Cardiac muscle cell (in vitro differentiated cells and primary cell): Measurements from ENCODE around the gene AGXT. TPM values are rescaled to one million over a fixed set of nuclear protein-coding genes. Genes with fewer than 3 reads are reported as not detected.

Experiments
- DNase-seq, 2 donors: peaks; one replicate each; pipeline versions ENCODE4 v3.0.0 to v3.0.0-alpha.2; 2010 to 2017; ENCODE audit warnings: low read depth in 1 of 2, low spot score in 1 of 2
- H3K27ac ChIP-seq: fragments of 200-600 bp; sonication (generic); 2 replicates; pipeline ENCODE4 v1.5.1; 2016
- H3K27me3 ChIP-seq: fragments of 200-600 bp; sonication (generic); 2 replicates; pipeline ENCODE4 v1.6.0; 2016; ENCODE audit warnings: control low read depth
- H3K36me3 ChIP-seq: fragments of 200-600 bp; sonication (generic); 2 replicates; pipeline ENCODE4 v1.5.1; 2016; ENCODE audit warnings: control low read depth
- H3K4me1 ChIP-seq: fragments of 200-600 bp; sonication (generic); 2 replicates; pipeline ENCODE4 v1.8.1; 2017; ENCODE audit warnings: low read depth, mild to moderate bottlenecking, mixed run types
- H3K4me3 ChIP-seq: fragments of 200-600 bp; sonication (generic); 2 replicates; pipeline ENCODE4 v1.5.1; 2016; ENCODE audit warnings: mild to moderate bottlenecking
- H3K9me3 ChIP-seq: fragments of 200-600 bp; sonication (generic); 2 replicates; pipeline ENCODE4 v1.5.1; 2017; ENCODE audit warnings: low read depth, mild to moderate bottlenecking, control low read depth
- CTCF ChIP-seq: IDR thresholded peaks from 2 replicates; pipeline ENCODE4 v1.5.1; 2012; ENCODE audit warnings: low read depth, mild to moderate bottlenecking, low read length
- polyA plus RNA-seq: library from polyadenylated mRNA; unstranded; fragments of >200 nt; fragmentation: Nextera tagmentation; extraction: Ambion mirVana; gene quantifications from 2 replicates; pipeline ENCODE4 v1.2.1, GENCODE V29; 2016
- total RNA-seq: library from RNA; depleted of rRNA; stranded (reverse); fragments of >200 nt; gene quantifications from 2 replicates; pipeline ENCODE4 v1.2.3, GENCODE V29; 2016

Gene AGXT
- total and polyA plus RNA-seq, 2 experiments from 2014 or later = 0.06 to 0.75 TPM

DNA sequence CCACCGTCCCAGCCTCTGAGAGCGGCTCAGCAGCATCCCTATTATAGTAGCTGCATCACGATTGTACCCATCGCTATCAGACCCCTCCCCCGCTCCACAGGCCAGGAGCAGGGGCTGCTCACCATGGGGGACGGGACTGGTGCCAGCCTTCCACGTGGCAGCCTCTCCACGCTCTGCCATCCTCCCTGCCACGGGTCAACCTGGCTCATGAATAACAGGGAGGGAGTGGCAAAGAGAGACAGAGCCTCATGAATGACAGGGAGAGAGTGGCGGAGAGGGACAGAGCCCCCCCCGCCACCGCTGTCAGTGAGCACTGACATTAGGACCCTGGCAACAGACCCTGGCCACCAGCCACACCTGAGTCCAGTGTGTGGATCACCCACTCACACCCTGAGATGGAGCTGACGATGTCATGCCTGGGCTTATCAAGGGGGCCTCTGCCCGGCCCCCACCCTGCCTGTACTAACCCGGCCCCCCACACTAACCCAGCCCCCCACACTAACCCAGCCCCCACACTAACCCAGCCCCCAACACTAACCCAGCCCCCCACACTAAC is 54.4 kb downstream of the AGXT start:
- DNase-seq = no peak
- Histone ChIP-seq H3K27me3 (no peaks in the 10 kb centered on the region), H3K27ac (no peak overlapping the region), H3K4me3 (no peak overlapping the region), H3K36me3 (no peaks in the 10 kb centered on the region), H3K9me3 (no peaks in the 10 kb centered on the region), H3K4me1 (no peaks in the 10 kb centered on the region)
- no peak for TF ChIP-seq CTCF

DNA sequence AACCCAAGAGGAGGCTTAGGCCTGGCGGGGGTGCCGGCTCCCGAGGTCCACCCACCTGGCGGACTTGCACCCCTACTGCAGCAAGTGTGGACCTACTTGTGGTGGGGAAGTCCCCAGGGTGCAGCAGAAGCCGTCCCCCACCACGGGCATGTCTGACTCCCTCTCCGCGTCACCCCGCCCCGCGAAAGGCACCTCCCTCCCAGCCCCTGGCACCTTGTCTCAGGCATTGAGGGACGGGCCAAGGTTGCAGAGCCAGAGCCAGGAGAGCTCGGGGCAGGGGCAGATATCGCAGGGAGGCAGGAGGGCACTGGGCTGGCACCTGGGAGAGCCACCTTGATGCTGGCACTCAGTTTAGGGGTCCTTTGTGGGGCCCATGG is 56.6 kb downstream of the AGXT start:
- Histone ChIP-seq H3K27me3 (no peaks in the 10 kb centered on the region), H3K36me3 (no peaks in the 10 kb centered on the region), H3K4me1 (no peaks in the 10 kb centered on the region), H3K27ac (no peak overlapping the region), H3K9me3 (no peaks in the 10 kb centered on the region), H3K4me3 (no peak overlapping the region)
- no peak for DNase-seq
- TF ChIP-seq CTCF = no peak

DNA sequence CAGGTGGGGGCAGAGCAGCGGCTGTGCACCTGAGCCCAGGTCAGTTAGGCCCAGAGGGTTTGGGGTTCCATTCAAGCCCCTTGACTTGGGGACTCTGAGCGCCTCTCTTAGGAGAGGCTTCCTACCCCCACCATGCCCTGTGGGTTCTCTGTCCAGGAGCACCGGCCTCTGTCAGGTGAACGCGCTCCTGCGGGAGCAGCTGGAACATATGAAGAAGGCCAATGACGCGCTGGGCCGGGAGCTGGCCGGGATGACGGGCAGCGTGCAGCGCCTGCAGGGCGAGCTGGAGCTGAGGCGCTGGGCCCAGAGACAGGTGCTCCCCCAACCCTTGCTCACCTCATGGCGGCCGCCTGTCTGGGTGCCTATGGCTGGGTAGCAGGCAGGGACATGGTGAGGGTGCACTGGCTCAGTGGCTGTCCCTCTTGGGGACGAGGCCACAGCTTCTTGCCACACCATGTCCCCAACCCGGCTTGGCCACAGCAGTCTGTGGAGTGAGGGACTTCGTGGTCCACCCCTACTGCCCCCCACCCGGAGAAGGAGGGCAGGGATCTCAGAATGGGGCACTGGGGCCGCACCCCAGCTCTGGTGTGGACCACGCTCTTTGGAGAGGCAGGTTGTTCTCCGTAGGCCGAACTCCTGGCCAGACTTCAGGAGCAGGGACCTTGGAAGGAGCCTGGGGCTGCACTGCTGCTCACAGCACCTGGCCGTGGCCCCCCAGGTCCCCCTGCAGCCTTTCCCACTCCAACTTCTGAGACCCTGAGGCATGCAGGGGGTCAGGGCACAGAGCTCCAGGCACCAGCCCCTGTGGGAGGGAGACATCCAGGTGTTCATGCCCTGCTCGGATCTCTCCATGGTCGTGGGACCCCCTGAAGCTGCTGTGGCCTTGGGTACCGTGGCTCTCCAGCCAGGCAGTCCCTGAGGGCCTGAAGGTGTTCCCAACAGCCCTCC is 57.2 kb downstream of the AGXT start:
- no peaks in the 10 kb centered on the region for H3K4me1 ChIP-seq
- no peaks in the 10 kb centered on the region for H3K27me3 ChIP-seq
- no peak overlapping the region for H3K27ac ChIP-seq
- TF ChIP-seq CTCF = no peak
- H3K9me3 ChIP-seq = no peaks in the 10 kb centered on the region
- DNase-seq = no peak
- no peak overlapping the region for H3K4me3 ChIP-seq
- H3K36me3 ChIP-seq = no peaks in the 10 kb centered on the region

DNA sequence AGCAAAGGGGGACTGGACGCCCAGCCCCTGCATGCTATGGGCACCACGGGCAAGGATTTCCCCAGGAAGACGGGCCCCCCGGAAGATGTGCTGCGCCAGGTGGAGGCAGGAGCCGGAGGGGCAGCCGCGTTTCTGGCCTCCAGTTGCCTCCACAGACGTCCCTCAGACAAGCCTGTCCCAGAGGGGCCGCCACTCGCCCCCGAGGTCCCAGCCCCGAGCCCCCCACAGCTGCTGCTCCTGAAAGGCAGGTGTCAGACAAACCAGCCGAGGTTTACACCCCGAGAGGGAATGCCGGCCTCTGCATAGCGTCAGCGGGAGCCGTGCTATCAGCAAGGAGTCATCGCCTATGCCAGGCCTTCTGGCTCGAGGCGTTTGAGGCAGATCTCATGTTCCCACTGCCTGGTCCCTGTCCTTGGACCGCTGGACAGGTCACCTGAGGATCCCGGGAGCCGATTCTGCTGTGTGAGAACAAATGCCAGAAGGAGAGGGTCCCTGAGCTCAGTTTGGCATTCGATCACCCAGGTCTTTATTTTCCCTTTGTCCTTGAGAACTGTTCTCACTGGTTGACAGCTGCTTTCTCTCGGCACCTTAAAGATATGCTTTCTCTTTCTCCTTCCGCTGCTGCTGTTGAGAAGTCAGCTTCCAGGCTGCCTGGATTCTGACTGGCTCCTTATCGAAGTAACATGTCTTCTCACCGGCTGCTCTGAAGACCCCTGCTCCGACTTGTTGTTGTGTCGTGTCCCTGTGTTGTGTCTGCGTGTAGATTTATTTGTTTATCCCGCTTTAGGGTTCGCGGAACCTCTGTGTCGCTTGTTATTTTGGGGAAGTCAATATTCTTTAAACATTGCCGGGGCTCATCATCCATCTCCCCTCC is 58.1 kb downstream of the AGXT start:
- no peak overlapping the region for H3K4me3 ChIP-seq
- peak; percentile 34 to 50 for DNase-seq
- H3K27me3 ChIP-seq = no peaks in the 10 kb centered on the region
- H3K27ac ChIP-seq = peak overlapping the region; percentile 13
- TF ChIP-seq CTCF = no peak
- no peaks in the 10 kb centered on the region for H3K9me3 ChIP-seq
- no peaks in the 10 kb centered on the region for H3K4me1 ChIP-seq
- H3K36me3 ChIP-seq = no peaks in the 10 kb centered on the region

GRCh38 chr2:240927390-240927781 is 58.8 kb downstream of the AGXT start:
- Histone ChIP-seq H3K27me3 (no peaks in the 10 kb centered on the region), H3K4me1 (no peaks in the 10 kb centered on the region), H3K36me3 (no peaks in the 10 kb centered on the region), H3K4me3 (no peak overlapping the region), H3K27ac (no peak overlapping the region), H3K9me3 (no peaks in the 10 kb centered on the region)
- no peak for DNase-seq
- TF ChIP-seq CTCF = no peak
